H1 (cell line): ENCODE data around the gene PDK1. TPM values are rescaled to one million over a fixed set of nuclear protein-coding genes. Genes with fewer than 3 reads are reported as not detected.

Experiments used
- CTCF ChIA-PET: fragments of 300-600 bp; sonication (Branson Sonifier 250); formaldehyde crosslinking; loops from one replicate; lab custom pipeline; 2021; ENCODE audit not compliant: partially characterized antibody; lab: Charles Lee
- POLR2A ChIA-PET: fragments of 300-600 bp; sonication (Branson Sonifier 250); formaldehyde crosslinking; loops from one replicate; lab custom pipeline; 2021; ENCODE audit warnings: inconsistent platforms; ENCODE audit not compliant: partially characterized antibody; lab: Charles Lee
- DNase-seq, 2 experiments: peaks; one replicate each; pipeline versions ENCODE4 v3.0.0 to v3.0.0-alpha.2; 2010 to 2022; ENCODE audit warnings: low spot score in 2 of 2, low read depth in 1 of 2, mixed read lengths in 1 of 2
- FAIRE-seq: peaks from 2 replicates; lab custom pipeline; 2011; peaks lifted over from hg19 to GRCh38; lab: Jason Lieb, UNC
- H2AFZ ChIP-seq: 2 replicates; pipeline ENCODE4 v1.8.1; 2012; ENCODE audit warnings: low read length, inconsistent platforms
- H2AK5ac ChIP-seq: 2 replicates; pipeline ENCODE4 v1.6.1; 2013; ENCODE audit warnings: low read depth, low read length
- H2BK120ac ChIP-seq: replicated peaks from 2 replicates; pipeline ENCODE3; 2013; ENCODE audit warnings: low read depth, low read length, inconsistent platforms
- H2BK12ac ChIP-seq: 2 replicates; pipeline ENCODE4 v1.6.1; 2013; ENCODE audit warnings: low read depth, low read length
- H2BK15ac ChIP-seq: 2 replicates; pipeline ENCODE4 v1.6.1; 2013; ENCODE audit warnings: low read length
- H2BK20ac ChIP-seq: 2 replicates; pipeline ENCODE4 v1.6.1; 2013; ENCODE audit warnings: low read length
- H2BK5ac ChIP-seq: 2 replicates; pipeline ENCODE4 v1.6.1; 2013; ENCODE audit warnings: low read depth, low read length
- H3K14ac ChIP-seq: 2 replicates; pipeline ENCODE4 v1.6.1; 2013; ENCODE audit warnings: inconsistent platforms; ENCODE audit not compliant: insufficient read length
- H3K18ac ChIP-seq: 2 replicates; pipeline ENCODE4 v1.6.1; 2013; ENCODE audit warnings: low read length; ENCODE audit errors: extremely low read depth
- H3K23ac ChIP-seq: 2 replicates; pipeline ENCODE4 v1.6.1; 2013; ENCODE audit warnings: inconsistent platforms; ENCODE audit not compliant: insufficient read length
- H3K23me2 ChIP-seq: 2 replicates; pipeline ENCODE4 v1.6.1; 2013; ENCODE audit warnings: low read depth, low read length
- H3K27ac ChIP-seq: 2 replicates; pipeline ENCODE4 v1.6.1; 2011; ENCODE audit warnings: low read depth, low read length, inconsistent platforms
- H3K27me3 ChIP-seq, 4 experiments: replicated peaks in 1 of 4; 1 replicate in 1 of 4; 2 replicates in 3 of 4; pipeline versions ENCODE4 v1.6.1 to v1.8.1; 2011 to 2013; ENCODE audit warnings: low read length in 3 of 4, mild to moderate bottlenecking in 3 of 4, inconsistent platforms in 2 of 4, mixed read lengths in 2 of 4, moderate library complexity in 1 of 4; ENCODE audit not compliant: control insufficient read depth in 3 of 4, insufficient read depth in 3 of 4; ENCODE audit errors: extremely low read depth in 1 of 4
- H3K36me3 ChIP-seq, 4 experiments: 2 replicates each; pipeline versions ENCODE4 v1.6.1 to v1.8.1; 2011 to 2013; ENCODE audit warnings: mild to moderate bottlenecking in 4 of 4, low read length in 3 of 4, moderate library complexity in 2 of 4, control low read depth in 1 of 4, inconsistent platforms in 1 of 4; ENCODE audit not compliant: insufficient read depth in 4 of 4, control insufficient read depth in 2 of 4
- H3K4ac ChIP-seq: replicated peaks from 2 replicates; pipeline ENCODE3; 2013; ENCODE audit warnings: low read length, low read depth, mixed read lengths, inconsistent platforms; ENCODE audit not compliant: insufficient read length
- H3K4me1 ChIP-seq, 4 experiments: replicated peaks in 1 of 4; 1 replicate in 1 of 4; 2 replicates in 3 of 4; pipeline versions ENCODE4 v1.6.1 to v1.8.1; 2011 to 2013; ENCODE audit warnings: low read length in 3 of 4, inconsistent platforms in 2 of 4, mixed read lengths in 1 of 4; ENCODE audit not compliant: insufficient read depth in 4 of 4, control insufficient read depth in 3 of 4
- H3K4me2 ChIP-seq, 2 experiments: 2 replicates each; pipeline versions ENCODE4 v1.6.1 to v1.8.1; 2011 to 2013; ENCODE audit warnings: low read depth in 2 of 2, low read length in 2 of 2, control low read depth in 1 of 2, inconsistent platforms in 1 of 2, mild to moderate bottlenecking in 1 of 2; ENCODE audit not compliant: insufficient read depth in 1 of 2
- H3K4me3 ChIP-seq, 4 experiments: fragments of 200-600, 300-600 bp in 1 of 4; sonication (generic), shearing (Covaris generic), sonication (Bioruptor Twin) in 1 of 4; 2 replicates each; pipeline versions ENCODE4 v1.5.1 to v1.8.1; 2011 to 2016; ENCODE audit warnings: low read length in 4 of 4, low read depth in 3 of 4, control low read depth in 2 of 4, inconsistent platforms in 2 of 4, mild to moderate bottlenecking in 2 of 4, mixed read lengths in 1 of 4, moderate library complexity in 1 of 4; ENCODE audit not compliant: insufficient read depth in 2 of 4; ENCODE audit errors: extremely low read depth in 1 of 4
- H3K56ac ChIP-seq: replicated peaks from 2 replicates; pipeline ENCODE3; 2013; ENCODE audit warnings: low read depth, mild to moderate bottlenecking, mixed read lengths, low read length, inconsistent platforms; ENCODE audit not compliant: insufficient read length
- H3K79me1 ChIP-seq: 2 replicates; pipeline ENCODE4 v1.6.1; 2013; ENCODE audit warnings: low read depth, low read length, control low read depth
- H3K79me2 ChIP-seq, 2 experiments: 2 replicates each; pipeline versions ENCODE4 v1.6.1 to v1.8.1; 2012 to 2013; ENCODE audit warnings: low read length in 2 of 2, mild to moderate bottlenecking in 2 of 2, inconsistent platforms in 1 of 2; ENCODE audit not compliant: insufficient read depth in 2 of 2, control insufficient read depth in 1 of 2
- H3K9ac ChIP-seq, 4 experiments: replicated peaks in 1 of 4; 1 replicate in 1 of 4; 2 replicates in 3 of 4; pipeline versions ENCODE4 v1.6.1 to v1.8.1; 2011 to 2013; ENCODE audit warnings: low read depth in 3 of 4, low read length in 3 of 4, control low read depth in 2 of 4, mild to moderate bottlenecking in 2 of 4, moderate library complexity in 2 of 4, inconsistent platforms in 1 of 4; ENCODE audit errors: extremely low read depth in 1 of 4
- H3K9me3 ChIP-seq, 2 experiments: 2 replicates each; pipeline versions ENCODE4 v1.6.1 to v1.8.1; 2012 to 2013; ENCODE audit warnings: mild to moderate bottlenecking in 2 of 2, moderate library complexity in 2 of 2, control low read depth in 1 of 2, inconsistent platforms in 1 of 2, low read depth in 1 of 2, low read length in 1 of 2, mixed read lengths in 1 of 2; ENCODE audit not compliant: insufficient read depth in 2 of 2
- H4K20me1 ChIP-seq, 2 experiments: replicated peaks in 1 of 2; 2 replicates each; pipeline versions ENCODE3 to v1.8.1; 2011 to 2013; ENCODE audit warnings: inconsistent platforms in 2 of 2, low read length in 2 of 2, mild to moderate bottlenecking in 1 of 2; ENCODE audit not compliant: insufficient read depth in 2 of 2, control insufficient read depth in 1 of 2
- H4K5ac ChIP-seq: 2 replicates; pipeline ENCODE4 v1.6.1; 2013; ENCODE audit warnings: low read length, low read depth, mixed read lengths, inconsistent platforms; ENCODE audit not compliant: insufficient read length
- H4K8ac ChIP-seq: 2 replicates; pipeline ENCODE4 v1.8.0; 2013; ENCODE audit warnings: mild to moderate bottlenecking, moderate library complexity, low read length, inconsistent platforms; ENCODE audit not compliant: insufficient read depth; ENCODE audit errors: extremely low read depth
- H4K91ac ChIP-seq: replicated peaks from 2 replicates; pipeline ENCODE3; 2013; ENCODE audit warnings: low read length, mixed read lengths, inconsistent platforms; ENCODE audit not compliant: insufficient read length
- CTBP2 ChIP-seq: IDR thresholded peaks from 2 replicates; pipeline ENCODE4 v1.7.0; 2011; ENCODE audit warnings: borderline replicate concordance, mild to moderate bottlenecking, moderate library complexity, mixed read lengths, low read length; ENCODE audit not compliant: insufficient read depth, insufficient read length
- GABPA ChIP-seq: IDR thresholded peaks from 2 replicates; pipeline ENCODE4 v1.6.1; 2011; ENCODE audit warnings: mild to moderate bottlenecking, low read length, moderate library complexity, borderline replicate concordance; ENCODE audit not compliant: insufficient read depth
- PHF8 ChIP-seq: fragments of 200-600 bp; sonication (generic); conservative IDR thresholded peaks from 2 replicates; pipeline ENCODE4 v1.7.1; 2012; ENCODE audit warnings: low read depth, mild to moderate bottlenecking, inconsistent platforms, low read length, moderate library complexity
- RBBP5 ChIP-seq: IDR thresholded peaks from 2 replicates; pipeline ENCODE4 v1.7.1; 2012; ENCODE audit warnings: low read depth, mild to moderate bottlenecking, inconsistent platforms, low read length, moderate library complexity, borderline replicate concordance
- SAP30 ChIP-seq: fragments of 300-600 bp; sonication (generic); IDR thresholded peaks from 2 replicates; pipeline ENCODE4 v1.7.1; 2012; ENCODE audit warnings: low read length, moderate library complexity, mild to moderate bottlenecking, inconsistent platforms; ENCODE audit not compliant: insufficient read depth, insufficient replicate concordance
- SIX5 ChIP-seq: IDR thresholded peaks from 2 replicates; pipeline ENCODE4 v1.6.1; 2011; ENCODE audit warnings: mild to moderate bottlenecking, low read depth, low read length
- WGBS, 2 experiments: shearing (Covaris generic) in 1 of 2; methylation state at CpG; one replicate each; pipeline versions ENCODE4 v1.1.6 to v1.1.7; 2013 to 2015; ENCODE audit warnings: low lambda C conversion rate in 2 of 2, mixed read lengths in 2 of 2, inconsistent platforms in 1 of 2, low coverage in 1 of 2, missing lambda C conversion rate in 1 of 2; ENCODE audit not compliant: insufficient replicate concordance in 2 of 2, insufficient coverage in 1 of 2, insufficient read length in 1 of 2; ENCODE audit errors: extremely low coverage in 1 of 2, missing lambda C conversion rate in 1 of 2; 5-methylcytosine and 5-hydroxymethylcytosine counted together
- polyA plus RNA-seq, 7 experiments: library from polyadenylated mRNA; depleted of rRNA in 3 of 7; stranded (reverse) in 5 of 7; unstranded in 2 of 7; fragments of >200 nt in 5 of 7; fragments of 200-250 nt in 2 of 7; gene quantifications; 1 replicate in 5 of 7; 2 replicates in 1 of 7; 4 replicates in 1 of 7; pipeline versions ENCODE4 v1.2.1 to v1.2.3, GENCODE V29; 2011 to 2013; ENCODE audit warnings: missing spikeins in 2 of 7, mixed read lengths in 2 of 7
- total RNA-seq: library from RNA; stranded (reverse); fragmentation: NEBNext Ultra II Directional; extraction: Animal tissue kit (Norgen Biotek cat#: 25700); gene quantifications from 2 replicates; pipeline ENCODE4 v1.2.1, GENCODE V29; 2021
- TF ChIP-seq, protein P1 (sequence below): IDR thresholded peaks from 2 replicates; pipeline ENCODE4 v1.6.1; 2012; ENCODE audit warnings: low read length, inconsistent platforms

Gene PDK1
- total and polyA plus RNA-seq, 2 of the 8 experiments (the other 6 are each of a cell fraction or from before 2014, with no cell fraction given), result 18.2 to 21.9 TPM

DNA sequence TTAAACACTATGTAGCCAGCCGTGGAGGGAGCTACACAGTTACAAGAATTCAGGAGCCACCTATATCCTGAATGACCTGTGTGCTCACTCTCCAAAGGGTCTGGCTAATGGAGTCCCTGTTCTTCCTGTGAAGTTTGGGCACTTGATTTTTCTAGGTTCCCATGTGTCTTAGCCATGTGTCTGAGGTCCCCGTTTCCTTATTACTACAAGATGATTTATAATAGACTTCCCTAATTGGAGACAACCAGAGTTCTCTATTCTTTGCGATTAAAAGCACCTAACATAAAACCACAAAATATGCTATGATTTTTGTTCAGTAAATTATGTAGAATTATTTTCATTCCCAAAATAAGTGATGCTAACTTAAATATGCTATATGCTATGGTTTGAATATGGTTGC is 83.4 kb downstream of the PDK1 start:
- DNase-seq (no peak), FAIRE-seq (no peak)
- no peaks in the 10 kb centered on the region for H3K36me3 ChIP-seq
- H3K18ac ChIP-seq, result no peak overlapping the region
- no peak overlapping the region for H3K27ac ChIP-seq
- no peak overlapping the region for H3K56ac ChIP-seq
- no peaks in the 10 kb centered on the region; the same call in 1 of the 2 replicates for H3K23me2 ChIP-seq
- H3K4me3 ChIP-seq, result no peak overlapping the region
- no peaks in the 10 kb centered on the region for H3K79me2 ChIP-seq
- H3K27me3 ChIP-seq, result no peaks in the 10 kb centered on the region
- no peak overlapping the region for H2BK15ac ChIP-seq
- TF ChIP-seq GABPA, result no peak
- no peak for TF ChIP-seq PHF8
- no peak for TF ChIP-seq SAP30
- no peak for TF ChIP-seq CTBP2
- TF ChIP-seq RBBP5, result no peak
- TF ChIP-seq, protein P1, sequence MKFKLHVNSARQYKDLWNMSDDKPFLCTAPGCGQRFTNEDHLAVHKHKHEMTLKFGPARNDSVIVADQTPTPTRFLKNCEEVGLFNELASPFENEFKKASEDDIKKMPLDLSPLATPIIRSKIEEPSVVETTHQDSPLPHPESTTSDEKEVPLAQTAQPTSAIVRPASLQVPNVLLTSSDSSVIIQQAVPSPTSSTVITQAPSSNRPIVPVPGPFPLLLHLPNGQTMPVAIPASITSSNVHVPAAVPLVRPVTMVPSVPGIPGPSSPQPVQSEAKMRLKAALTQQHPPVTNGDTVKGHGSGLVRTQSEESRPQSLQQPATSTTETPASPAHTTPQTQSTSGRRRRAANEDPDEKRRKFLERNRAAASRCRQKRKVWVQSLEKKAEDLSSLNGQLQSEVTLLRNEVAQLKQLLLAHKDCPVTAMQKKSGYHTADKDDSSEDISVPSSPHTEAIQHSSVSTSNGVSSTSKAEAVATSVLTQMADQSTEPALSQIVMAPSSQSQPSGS, result no peak
- no peak for TF ChIP-seq SIX5
- no peak overlapping the region for H2BK5ac ChIP-seq
- no peak overlapping the region for H2BK120ac ChIP-seq
- ChIA-PET POLR2A (no interaction called here), CTCF (interaction anchor here (1.7 kb wide), 1 partner anchor 16 kb away, joined by 3 read pairs; no protein-coding TSS in a partner anchor)
- H3K9me3 ChIP-seq, result no peaks in the 10 kb centered on the region
- 93% methylated on average over 3 of the region's 3 CpGs; no CpG with 5 or more reads in 1 of the 2 experiments for WGBS, 2 experiments
- no peaks in the 10 kb centered on the region for H4K20me1 ChIP-seq
- H4K5ac ChIP-seq, result no peak overlapping the region
- no peak overlapping the region for H3K23ac ChIP-seq
- H2AFZ ChIP-seq, result no peak overlapping the region
- no peak overlapping the region for H4K91ac ChIP-seq
- no peaks in the 10 kb centered on the region for H3K79me1 ChIP-seq
- no peak overlapping the region for H3K9ac ChIP-seq
- no peak overlapping the region for H3K4me2 ChIP-seq
- H3K4ac ChIP-seq, result no peak overlapping the region
- H3K4me1 ChIP-seq, result no peaks in the 10 kb centered on the region
- H4K8ac ChIP-seq, result no peak overlapping the region
- no peak overlapping the region for H2AK5ac ChIP-seq
- no peak overlapping the region for H3K14ac ChIP-seq
- no peak overlapping the region for H2BK20ac ChIP-seq
- no peak overlapping the region for H2BK12ac ChIP-seq
